H1 (cell line): Measurements from ENCODE around the gene LSM4. TPM values are rescaled to one million over a fixed set of nuclear protein-coding genes. Genes with fewer than 3 reads are reported as not detected.

ENCODE experiments used
- CTCF ChIA-PET: fragments of 300-600 bp; sonication (Branson Sonifier 250); formaldehyde crosslinking; loops from one replicate; lab custom pipeline; 2021; ENCODE audit not compliant: partially characterized antibody; lab: Charles Lee
- POLR2A ChIA-PET: fragments of 300-600 bp; sonication (Branson Sonifier 250); formaldehyde crosslinking; loops from one replicate; lab custom pipeline; 2021; ENCODE audit warnings: inconsistent platforms; ENCODE audit not compliant: partially characterized antibody; lab: Charles Lee
- DNase-seq, 2 experiments: peaks; one replicate each; pipeline versions ENCODE4 v3.0.0 to v3.0.0-alpha.2; 2010 to 2022; ENCODE audit warnings: low spot score in 2 of 2, low read depth in 1 of 2, mixed read lengths in 1 of 2
- FAIRE-seq: peaks from 2 replicates; lab custom pipeline; 2011; peaks lifted over from hg19 to GRCh38; lab: Jason Lieb, UNC
- H2AFZ ChIP-seq: 2 replicates; pipeline ENCODE4 v1.8.1; 2012; ENCODE audit warnings: low read length, inconsistent platforms
- H2AK5ac ChIP-seq: 2 replicates; pipeline ENCODE4 v1.6.1; 2013; ENCODE audit warnings: low read depth, low read length
- H2BK120ac ChIP-seq: replicated peaks from 2 replicates; pipeline ENCODE3; 2013; ENCODE audit warnings: low read depth, low read length, inconsistent platforms
- H2BK12ac ChIP-seq: 2 replicates; pipeline ENCODE4 v1.6.1; 2013; ENCODE audit warnings: low read depth, low read length
- H2BK15ac ChIP-seq: 2 replicates; pipeline ENCODE4 v1.6.1; 2013; ENCODE audit warnings: low read length
- H2BK20ac ChIP-seq: 2 replicates; pipeline ENCODE4 v1.6.1; 2013; ENCODE audit warnings: low read length
- H2BK5ac ChIP-seq: 2 replicates; pipeline ENCODE4 v1.6.1; 2013; ENCODE audit warnings: low read depth, low read length
- H3K14ac ChIP-seq: 2 replicates; pipeline ENCODE4 v1.6.1; 2013; ENCODE audit warnings: inconsistent platforms; ENCODE audit not compliant: insufficient read length
- H3K18ac ChIP-seq: 2 replicates; pipeline ENCODE4 v1.6.1; 2013; ENCODE audit warnings: low read length; ENCODE audit errors: extremely low read depth
- H3K23ac ChIP-seq: 2 replicates; pipeline ENCODE4 v1.6.1; 2013; ENCODE audit warnings: inconsistent platforms; ENCODE audit not compliant: insufficient read length
- H3K23me2 ChIP-seq: 2 replicates; pipeline ENCODE4 v1.6.1; 2013; ENCODE audit warnings: low read depth, low read length
- H3K27ac ChIP-seq: 2 replicates; pipeline ENCODE4 v1.6.1; 2011; ENCODE audit warnings: low read depth, low read length, inconsistent platforms
- H3K27me3 ChIP-seq, 4 experiments: replicated peaks in 1 of 4; 1 replicate in 1 of 4; 2 replicates in 3 of 4; pipeline versions ENCODE4 v1.6.1 to v1.8.1; 2011 to 2013; ENCODE audit warnings: low read length in 3 of 4, mild to moderate bottlenecking in 3 of 4, inconsistent platforms in 2 of 4, mixed read lengths in 2 of 4, moderate library complexity in 1 of 4; ENCODE audit not compliant: control insufficient read depth in 3 of 4, insufficient read depth in 3 of 4; ENCODE audit errors: extremely low read depth in 1 of 4
- H3K36me3 ChIP-seq, 4 experiments: 2 replicates each; pipeline versions ENCODE4 v1.6.1 to v1.8.1; 2011 to 2013; ENCODE audit warnings: mild to moderate bottlenecking in 4 of 4, low read length in 3 of 4, moderate library complexity in 2 of 4, control low read depth in 1 of 4, inconsistent platforms in 1 of 4; ENCODE audit not compliant: insufficient read depth in 4 of 4, control insufficient read depth in 2 of 4
- H3K4ac ChIP-seq: replicated peaks from 2 replicates; pipeline ENCODE3; 2013; ENCODE audit warnings: low read length, low read depth, mixed read lengths, inconsistent platforms; ENCODE audit not compliant: insufficient read length
- H3K4me1 ChIP-seq, 4 experiments: replicated peaks in 1 of 4; 1 replicate in 1 of 4; 2 replicates in 3 of 4; pipeline versions ENCODE4 v1.6.1 to v1.8.1; 2011 to 2013; ENCODE audit warnings: low read length in 3 of 4, inconsistent platforms in 2 of 4, mixed read lengths in 1 of 4; ENCODE audit not compliant: insufficient read depth in 4 of 4, control insufficient read depth in 3 of 4
- H3K4me2 ChIP-seq, 2 experiments: 2 replicates each; pipeline versions ENCODE4 v1.6.1 to v1.8.1; 2011 to 2013; ENCODE audit warnings: low read depth in 2 of 2, low read length in 2 of 2, control low read depth in 1 of 2, inconsistent platforms in 1 of 2, mild to moderate bottlenecking in 1 of 2; ENCODE audit not compliant: insufficient read depth in 1 of 2
- H3K4me3 ChIP-seq, 4 experiments: fragments of 200-600, 300-600 bp in 1 of 4; sonication (generic), shearing (Covaris generic), sonication (Bioruptor Twin) in 1 of 4; 2 replicates each; pipeline versions ENCODE4 v1.5.1 to v1.8.1; 2011 to 2016; ENCODE audit warnings: low read length in 4 of 4, low read depth in 3 of 4, control low read depth in 2 of 4, inconsistent platforms in 2 of 4, mild to moderate bottlenecking in 2 of 4, mixed read lengths in 1 of 4, moderate library complexity in 1 of 4; ENCODE audit not compliant: insufficient read depth in 2 of 4; ENCODE audit errors: extremely low read depth in 1 of 4
- H3K56ac ChIP-seq: replicated peaks from 2 replicates; pipeline ENCODE3; 2013; ENCODE audit warnings: low read depth, mild to moderate bottlenecking, mixed read lengths, low read length, inconsistent platforms; ENCODE audit not compliant: insufficient read length
- H3K79me1 ChIP-seq: 2 replicates; pipeline ENCODE4 v1.6.1; 2013; ENCODE audit warnings: low read depth, low read length, control low read depth
- H3K79me2 ChIP-seq, 2 experiments: 2 replicates each; pipeline versions ENCODE4 v1.6.1 to v1.8.1; 2012 to 2013; ENCODE audit warnings: low read length in 2 of 2, mild to moderate bottlenecking in 2 of 2, inconsistent platforms in 1 of 2; ENCODE audit not compliant: insufficient read depth in 2 of 2, control insufficient read depth in 1 of 2
- H3K9ac ChIP-seq, 4 experiments: replicated peaks in 1 of 4; 1 replicate in 1 of 4; 2 replicates in 3 of 4; pipeline versions ENCODE4 v1.6.1 to v1.8.1; 2011 to 2013; ENCODE audit warnings: low read depth in 3 of 4, low read length in 3 of 4, control low read depth in 2 of 4, mild to moderate bottlenecking in 2 of 4, moderate library complexity in 2 of 4, inconsistent platforms in 1 of 4; ENCODE audit errors: extremely low read depth in 1 of 4
- H3K9me3 ChIP-seq, 2 experiments: 2 replicates each; pipeline versions ENCODE4 v1.6.1 to v1.8.1; 2012 to 2013; ENCODE audit warnings: mild to moderate bottlenecking in 2 of 2, moderate library complexity in 2 of 2, control low read depth in 1 of 2, inconsistent platforms in 1 of 2, low read depth in 1 of 2, low read length in 1 of 2, mixed read lengths in 1 of 2; ENCODE audit not compliant: insufficient read depth in 2 of 2
- H4K20me1 ChIP-seq, 2 experiments: replicated peaks in 1 of 2; 2 replicates each; pipeline versions ENCODE3 to v1.8.1; 2011 to 2013; ENCODE audit warnings: inconsistent platforms in 2 of 2, low read length in 2 of 2, mild to moderate bottlenecking in 1 of 2; ENCODE audit not compliant: insufficient read depth in 2 of 2, control insufficient read depth in 1 of 2
- H4K5ac ChIP-seq: 2 replicates; pipeline ENCODE4 v1.6.1; 2013; ENCODE audit warnings: low read length, low read depth, mixed read lengths, inconsistent platforms; ENCODE audit not compliant: insufficient read length
- H4K8ac ChIP-seq: 2 replicates; pipeline ENCODE4 v1.8.0; 2013; ENCODE audit warnings: mild to moderate bottlenecking, moderate library complexity, low read length, inconsistent platforms; ENCODE audit not compliant: insufficient read depth; ENCODE audit errors: extremely low read depth
- H4K91ac ChIP-seq: replicated peaks from 2 replicates; pipeline ENCODE3; 2013; ENCODE audit warnings: low read length, mixed read lengths, inconsistent platforms; ENCODE audit not compliant: insufficient read length
- BCL11A ChIP-seq, 2 experiments: IDR thresholded peaks; one replicate each; pipeline ENCODE4 v1.6.1; 2011; ENCODE audit warnings: low read depth in 2 of 2, low read length in 2 of 2, mild to moderate bottlenecking in 2 of 2
- CEBPB ChIP-seq: IDR thresholded peaks from 2 replicates; pipeline ENCODE4 v1.6.1; 2012; ENCODE audit warnings: low read depth, low read length
- CTBP2 ChIP-seq: IDR thresholded peaks from 2 replicates; pipeline ENCODE4 v1.7.0; 2011; ENCODE audit warnings: borderline replicate concordance, mild to moderate bottlenecking, moderate library complexity, mixed read lengths, low read length; ENCODE audit not compliant: insufficient read depth, insufficient read length
- JUND ChIP-seq: IDR thresholded peaks from 2 replicates; pipeline ENCODE4 v1.6.1; 2011; ENCODE audit warnings: mild to moderate bottlenecking, improper control_type of control experiment, low read length
- KDM1A ChIP-seq: fragments of 200-600, 300-600 bp; sonication (generic); IDR thresholded peaks from 2 replicates; pipeline ENCODE4 v1.7.1; 2016; ENCODE audit warnings: mild to moderate bottlenecking, low read length, borderline replicate concordance
- KDM5A ChIP-seq: fragments of 200-600 bp; IDR thresholded peaks from 2 replicates; pipeline ENCODE4 v1.7.1; 2012; ENCODE audit warnings: mild to moderate bottlenecking, low read length, inconsistent platforms, mixed read lengths
- RAD21 ChIP-seq, 2 experiments: IDR thresholded peaks in 1 of 2; conservative IDR thresholded peaks in 1 of 2; 2 replicates each; pipeline ENCODE4 v1.6.1; 2011; ENCODE audit warnings: low read depth in 2 of 2, low read length in 2 of 2, improper control_type of control experiment in 1 of 2, inconsistent platforms in 1 of 2, mild to moderate bottlenecking in 1 of 2, moderate library complexity in 1 of 2
- SP1 ChIP-seq: IDR thresholded peaks from 2 replicates; pipeline ENCODE4 v1.6.1; 2011; ENCODE audit warnings: low read depth, low read length
- SUZ12 ChIP-seq: fragments of 200-600 bp; sonication (generic); IDR thresholded peaks from 2 replicates; pipeline ENCODE4 v1.6.1; 2012; ENCODE audit warnings: mild to moderate bottlenecking, inconsistent platforms, low read length, moderate library complexity, mixed read lengths
- WGBS, 2 experiments: shearing (Covaris generic) in 1 of 2; methylation state at CpG; one replicate each; pipeline versions ENCODE4 v1.1.6 to v1.1.7; 2013 to 2015; ENCODE audit warnings: low lambda C conversion rate in 2 of 2, mixed read lengths in 2 of 2, inconsistent platforms in 1 of 2, low coverage in 1 of 2, missing lambda C conversion rate in 1 of 2; ENCODE audit not compliant: insufficient replicate concordance in 2 of 2, insufficient coverage in 1 of 2, insufficient read length in 1 of 2; ENCODE audit errors: extremely low coverage in 1 of 2, missing lambda C conversion rate in 1 of 2; 5-methylcytosine and 5-hydroxymethylcytosine counted together
- polyA plus RNA-seq, 7 experiments: library from polyadenylated mRNA; depleted of rRNA in 3 of 7; stranded (reverse) in 5 of 7; unstranded in 2 of 7; fragments of >200 nt in 5 of 7; fragments of 200-250 nt in 2 of 7; gene quantifications; 1 replicate in 5 of 7; 2 replicates in 1 of 7; 4 replicates in 1 of 7; pipeline versions ENCODE4 v1.2.1 to v1.2.3, GENCODE V29; 2011 to 2013; ENCODE audit warnings: missing spikeins in 2 of 7, mixed read lengths in 2 of 7
- total RNA-seq: library from RNA; stranded (reverse); fragmentation: NEBNext Ultra II Directional; extraction: Animal tissue kit (Norgen Biotek cat#: 25700); gene quantifications from 2 replicates; pipeline ENCODE4 v1.2.1, GENCODE V29; 2021
- TF ChIP-seq, protein P1 (sequence below), 3 experiments: IDR thresholded peaks; 1 replicate in 2 of 3; 2 replicates in 1 of 3; pipeline versions ENCODE4 v1.5.1 to v1.6.1; 2011; ENCODE audit warnings: low read length in 3 of 3, mild to moderate bottlenecking in 3 of 3, inconsistent platforms in 2 of 3, low read depth in 1 of 3, moderate library complexity in 1 of 3; ENCODE audit not compliant: insufficient read depth in 1 of 3; ENCODE audit errors: control extremely low read depth in 1 of 3

Gene LSM4
- total and polyA plus RNA-seq, 2 of the 8 experiments (the other 6 are each of a cell fraction or from before 2014, with no cell fraction given) = 302 to 319 TPM

DNA sequence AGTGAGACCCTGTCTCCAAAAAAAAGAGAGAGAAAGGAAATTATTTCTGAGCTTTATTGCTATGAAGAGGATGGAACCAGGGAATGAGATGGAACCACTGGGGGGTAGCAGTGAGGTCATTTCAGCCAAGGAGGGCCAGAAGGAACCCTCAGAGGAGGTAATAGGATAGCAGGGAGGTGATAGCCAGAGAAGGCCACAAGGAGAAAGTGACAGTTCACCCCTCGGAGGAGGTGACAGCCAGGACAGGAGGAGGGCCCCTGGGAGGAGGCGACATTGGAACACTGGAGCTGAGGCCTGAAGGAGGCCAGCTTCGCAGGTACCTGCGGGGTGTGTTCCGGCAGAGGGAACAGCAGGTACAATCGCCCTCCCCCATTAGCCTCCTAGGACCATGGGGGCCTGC lies 16.8 kb upstream of the LSM4 start:
- Histone ChIP-seq H2BK120ac (no peak overlapping the region), H3K79me2 (peaks cover 0 to 4% of the 10 kb centered on the region in 2 experiments; a peak in 1 of 4 replicates), H2BK20ac (no peak overlapping the region), H3K23me2 (peaks cover 11% of the 10 kb centered on the region), H3K9ac (no peak overlapping the region), H3K79me1 (no peaks in the 10 kb centered on the region), H4K5ac (no peak overlapping the region), H3K56ac (no peak overlapping the region), H3K9me3 (no peaks in the 10 kb centered on the region), H3K4me2 (peak overlapping the region in 1 of 2 experiments; percentile 79; a peak in 1 of 4 replicates), H2AFZ (no peak overlapping the region), H3K4ac (no peak overlapping the region), H3K36me3 (no peaks in the 10 kb centered on the region), H4K8ac (0 out of 2 replicates have a peak overlapping the region, but pooled peaks have one; percentile 54), H2BK12ac (0 out of 2 replicates have a peak overlapping the region, but pooled peaks have one; percentile 33), H3K14ac (no peak overlapping the region), H3K27ac (no peak overlapping the region), H2BK5ac (no peak overlapping the region), H2AK5ac (no peak overlapping the region), H3K4me3 (peak overlapping the region in 1 of 4 experiments; percentile 85; a peak in 1 of 8 replicates), H3K23ac (no peak overlapping the region), H2BK15ac (no peak overlapping the region), H4K20me1 (no peaks in the 10 kb centered on the region), H3K18ac (no peak overlapping the region; the same call in 1 of the 2 replicates), H3K27me3 (0 out of 7 replicates have a peak, but pooled peaks cover 0 to 2% (median 0%) of the 10 kb centered on the region in 4 experiments), H3K4me1 (peaks cover 0 to 11% (median 8%) of the 10 kb centered on the region in 4 experiments; a peak in 6 of 7 replicates), H4K91ac (no peak overlapping the region)
- ChIA-PET POLR2A (interaction anchor here (0.8 to 20.2 kb wide), 11 partner anchors 11 to 107 kb away, joined by 3 to 224 read pairs (median 4); partner anchors contain the start of genes GDF15, IQCN, JUND and SSBP4), CTCF (interaction anchor here (0.6 to 4.9 kb wide), 20 partner anchors 10 to 128 kb away, joined by 3 to 73 read pairs (median 4); partner anchors contain the start of genes GDF15, JUND and SSBP4)
- 60% methylated on average over 6 of the region's 6 CpGs; no CpG with 5 or more reads in 1 of the 2 experiments for WGBS, 2 experiments
- FAIRE-seq (no peak), DNase-seq (peak in 1 of 2 experiments; percentile 61)
- TF ChIP-seq CEBPB (no peak), CTBP2 (no peak), RAD21 (IDR thresholded peaks at IDR 0.05 in 1 of 2, conservative IDR thresholded peaks at IDR 0.05 in 1 of 2; ENCODE audit: low read depth in 2 of 2, low read length in 2 of 2) (peak in 1 of 2 experiments; percentile 20; a peak in 1 of 4 replicates), KDM1A (no peak), BCL11A (IDR thresholded peaks at IDR 0.05; ENCODE audit: low read depth in 2 of 2, low read length in 2 of 2) (no peak), JUND (no peak), SUZ12 (no peak), SP1 (no peak), KDM5A (no peak)
- TF ChIP-seq, protein P1, sequence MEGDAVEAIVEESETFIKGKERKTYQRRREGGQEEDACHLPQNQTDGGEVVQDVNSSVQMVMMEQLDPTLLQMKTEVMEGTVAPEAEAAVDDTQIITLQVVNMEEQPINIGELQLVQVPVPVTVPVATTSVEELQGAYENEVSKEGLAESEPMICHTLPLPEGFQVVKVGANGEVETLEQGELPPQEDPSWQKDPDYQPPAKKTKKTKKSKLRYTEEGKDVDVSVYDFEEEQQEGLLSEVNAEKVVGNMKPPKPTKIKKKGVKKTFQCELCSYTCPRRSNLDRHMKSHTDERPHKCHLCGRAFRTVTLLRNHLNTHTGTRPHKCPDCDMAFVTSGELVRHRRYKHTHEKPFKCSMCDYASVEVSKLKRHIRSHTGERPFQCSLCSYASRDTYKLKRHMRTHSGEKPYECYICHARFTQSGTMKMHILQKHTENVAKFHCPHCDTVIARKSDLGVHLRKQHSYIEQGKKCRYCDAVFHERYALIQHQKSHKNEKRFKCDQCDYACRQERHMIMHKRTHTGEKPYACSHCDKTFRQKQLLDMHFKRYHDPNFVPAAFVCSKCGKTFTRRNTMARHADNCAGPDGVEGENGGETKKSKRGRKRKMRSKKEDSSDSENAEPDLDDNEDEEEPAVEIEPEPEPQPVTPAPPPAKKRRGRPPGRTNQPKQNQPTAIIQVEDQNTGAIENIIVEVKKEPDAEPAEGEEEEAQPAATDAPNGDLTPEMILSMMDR (IDR thresholded peaks at IDR 0.05; ENCODE audit: control extremely low read depth in 1 of 3, insufficient read depth in 1 of 3, low read depth in 1 of 3, low read length in 3 of 3) = peak in 2 of 3 experiments; percentile 21 to 42; a peak in 2 of 4 replicates
